CD8-positive, alpha-beta memory T cell (primary cell): Measurements from ENCODE around the gene C9orf85. TPM values are rescaled to one million over a fixed set of nuclear protein-coding genes. Genes with fewer than 3 reads are reported as not detected.

Experiments
- CTCF ChIA-PET: fragments of 350-600 bp; sonication (Branson Sonifier 250); formaldehyde crosslinking; loops from one replicate; lab custom pipeline; 2021; ENCODE audit warnings: antibody characterized with exemption; lab: Charles Lee
- POLR2A ChIA-PET: fragments of 350-600 bp; sonication (Branson Sonifier 250); formaldehyde crosslinking; loops from one replicate; lab custom pipeline; 2021; ENCODE audit warnings: antibody characterized with exemption; lab: Charles Lee
- DNase-seq, 5 donors: peaks; one replicate each; pipeline versions ENCODE4 v3.0.0 to v3.0.0-alpha.2; 2020 to 2022; ENCODE audit warnings: mixed read lengths in 1 of 5
- H3K27ac ChIP-seq: one replicate; pipeline ENCODE4 v1.7.0; 2013; ENCODE audit warnings: low read depth, mild to moderate bottlenecking, low read length, moderate library complexity
- H3K27me3 ChIP-seq: 2 replicates; pipeline ENCODE4 v1.7.0; 2013; ENCODE audit warnings: low read length, mild to moderate bottlenecking; ENCODE audit not compliant: insufficient read depth, poor library complexity, severe bottlenecking
- H3K36me3 ChIP-seq: 2 replicates; pipeline ENCODE4 v1.7.0; 2013; ENCODE audit warnings: mild to moderate bottlenecking, low read length, moderate library complexity; ENCODE audit not compliant: insufficient read depth
- H3K4me1 ChIP-seq: 2 replicates; pipeline ENCODE4 v1.7.0; 2013; ENCODE audit warnings: mild to moderate bottlenecking, low read length, moderate library complexity; ENCODE audit not compliant: insufficient read depth
- H3K4me3 ChIP-seq: 2 replicates; pipeline ENCODE4 v1.7.0; 2013; ENCODE audit warnings: mild to moderate bottlenecking, low read length
- H3K9me3 ChIP-seq: 2 replicates; pipeline ENCODE4 v1.7.0; 2013; ENCODE audit warnings: mild to moderate bottlenecking, low read length
- H3K27ac Mint-ChIP-seq, 8 donors: one replicate each; pipeline ENCODE4 v1.8.0; 2020 to 2021; ENCODE audit warnings: mixed read lengths in 8 of 8, mild to moderate bottlenecking in 6 of 8, inconsistent platforms in 3 of 8, moderate library complexity in 3 of 8
- H3K27me3 Mint-ChIP-seq, 2 donors: one replicate each; pipeline ENCODE4 v1.8.0; 2020 to 2021; ENCODE audit warnings: mixed read lengths in 2 of 2, mild to moderate bottlenecking in 1 of 2, moderate library complexity in 1 of 2
- H3K36me3 Mint-ChIP-seq, 3 donors: one replicate each; pipeline ENCODE4 v1.8.0; 2020 to 2021; ENCODE audit warnings: mixed read lengths in 3 of 3, inconsistent platforms in 1 of 3, mild to moderate bottlenecking in 1 of 3
- H3K4me1 Mint-ChIP-seq, 3 donors: one replicate each; pipeline ENCODE4 v1.8.0; 2020 to 2021; ENCODE audit warnings: mixed read lengths in 3 of 3, inconsistent platforms in 1 of 3, mild to moderate bottlenecking in 1 of 3
- H3K4me3 Mint-ChIP-seq, 7 donors: one replicate each; pipeline ENCODE4 v1.8.0; 2020 to 2021; ENCODE audit warnings: mixed read lengths in 7 of 7, mild to moderate bottlenecking in 6 of 7, moderate library complexity in 4 of 7, inconsistent platforms in 2 of 7
- H3K9me3 Mint-ChIP-seq, 5 donors: one replicate each; pipeline ENCODE4 v1.8.0; 2020 to 2022; ENCODE audit warnings: mixed read lengths in 5 of 5, mild to moderate bottlenecking in 3 of 5, moderate library complexity in 2 of 5, inconsistent platforms in 1 of 5
- polyA plus RNA-seq: library from polyadenylated mRNA; unstranded; fragments of 300-500 nt; fragmentation: Illumina TruSeq; gene quantifications from one replicate; pipeline ENCODE4 v1.2.3, GENCODE V29; 2021
- total RNA-seq, 2 experiments: library from RNA; stranded (reverse); gene quantifications; one replicate each; pipeline ENCODE4 v1.2.3, GENCODE V29; 2021

C9orf85 gene
- total RNA-seq (10 to 100 TPM; 11.4 to 12.3 TPM), polyA plus RNA-seq (13.5 TPM)

GRCh38 chr9:71911061-71911907 is at the start of gene C9orf85, which contains the start of gene ABHD17B:
Gene C9orf85 (plus strand): TSS chr9:71911639. CDS start chr9:71911735, 96 bp downstream.
Gene ABHD17B (minus strand): TSS chr9:71911193. CDS start chr9:71875080, 36,113 bp downstream.
- H3K4me1 ChIP-seq, result peaks cover 28% of the 10 kb centered on the region
- H3K4me3 Mint-ChIP-seq, result peak within 1 kb of the TSS; percentile 97 to 100 (median 100)
- CTCF ChIA-PET, result interaction anchor here (0.9 to 1.9 kb wide), 8 partner anchors 9 to 282 kb away, joined by 3 to 8 read pairs (median 3); no protein-coding TSS in a partner anchor
- peaks cover 69 to 82% (median 81%) of the 10 kb centered on the region in 3 donors for H3K4me1 Mint-ChIP-seq
- H3K27ac ChIP-seq, result peak within 1 kb of the TSS; percentile 74
- H3K27me3 Mint-ChIP-seq, result peaks cover 0 to 2% of the 10 kb centered on the region in 2 donors
- H3K27ac Mint-ChIP-seq, result peak within 1 kb of the TSS; percentile 79 to 98 (median 96)
- POLR2A ChIA-PET, result interaction anchor here (0.9 to 1.4 kb wide), 6 partner anchors 9 to 454 kb away, joined by 3 to 5 read pairs (median 4); partner anchors contain the start of genes CEMIP2 and ZFAND5
- H3K27me3 ChIP-seq, result no peaks in the 10 kb centered on the region
- no peaks in the 10 kb centered on the region for H3K9me3 Mint-ChIP-seq
- H3K36me3 Mint-ChIP-seq, result peaks cover 0 to 22% (median 0%) of the 10 kb centered on the region in 3 donors
- DNase-seq, result peak; percentile 96 to 97 (median 97)
- no peaks in the 10 kb centered on the region for H3K9me3 ChIP-seq
- no peaks in the 10 kb centered on the region for H3K36me3 ChIP-seq
- H3K4me3 ChIP-seq, result peak within 1 kb of the TSS; percentile 93

GRCh38 chr9:71863631-71864030 is 47.8 kb upstream of the C9orf85 start:
- ChIA-PET CTCF (no interaction called here), POLR2A (no interaction called here)
- Histone ChIP-seq H3K27me3 (no peaks in the 10 kb centered on the region), H3K36me3 (no peaks in the 10 kb centered on the region), H3K27ac (no peak overlapping the region), H3K9me3 (peaks cover 8% of the 10 kb centered on the region), H3K4me1 (no peaks in the 10 kb centered on the region), H3K4me3 (no peak overlapping the region)
- no peak overlapping the region for H3K4me3 Mint-ChIP-seq
- peaks cover 11 to 23% (median 21%) of the 10 kb centered on the region in 5 donors for H3K9me3 Mint-ChIP-seq
- H3K36me3 Mint-ChIP-seq, result peaks cover 26 to 57% (median 53%) of the 10 kb centered on the region in 3 donors
- no peaks in the 10 kb centered on the region for H3K27me3 Mint-ChIP-seq
- no peak for DNase-seq
- H3K27ac Mint-ChIP-seq, result no peak overlapping the region
- peaks cover 0 to 6% (median 0%) of the 10 kb centered on the region in 3 donors for H3K4me1 Mint-ChIP-seq

GRCh38 chr9:71875345-71875744 is 36.1 kb upstream of the C9orf85 start:
- peaks cover 21 to 42% (median 31%) of the 10 kb centered on the region in 3 donors for H3K36me3 Mint-ChIP-seq
- H3K9me3 Mint-ChIP-seq, result peaks cover 15 to 25% (median 21%) of the 10 kb centered on the region in 5 donors
- ChIA-PET POLR2A (no interaction called here), CTCF (no interaction called here)
- Histone ChIP-seq H3K4me1 (no peaks in the 10 kb centered on the region), H3K9me3 (peaks cover 10% of the 10 kb centered on the region), H3K27ac (no peak overlapping the region), H3K36me3 (peaks cover 4% of the 10 kb centered on the region), H3K27me3 (no peaks in the 10 kb centered on the region), H3K4me3 (no peak overlapping the region)
- DNase-seq, result no peak
- no peak overlapping the region for H3K4me3 Mint-ChIP-seq
- no peak overlapping the region for H3K27ac Mint-ChIP-seq
- no peaks in the 10 kb centered on the region for H3K27me3 Mint-ChIP-seq
- peaks cover 20 to 45% (median 23%) of the 10 kb centered on the region in 3 donors for H3K4me1 Mint-ChIP-seq

- H3K9me3 ChIP-seq, result peaks cover 10% of the 10 kb centered on the region
- H3K36me3 Mint-ChIP-seq, result peaks cover 18 to 40% (median 37%) of the 10 kb centered on the region in 3 donors
- H3K4me1 Mint-ChIP-seq, result peaks cover 22 to 49% (median 23%) of the 10 kb centered on the region in 3 donors
- CTCF ChIA-PET, result no interaction called here
- H3K4me3 Mint-ChIP-seq, result no peak overlapping the region
- no peaks in the 10 kb centered on the region for H3K27me3 Mint-ChIP-seq
- no peak for DNase-seq
- H3K27ac Mint-ChIP-seq, result no peak overlapping the region
- no peaks in the 10 kb centered on the region for H3K4me1 ChIP-seq
- POLR2A ChIA-PET, result no interaction called here
- peaks cover 4% of the 10 kb centered on the region for H3K36me3 ChIP-seq
- H3K4me3 ChIP-seq, result no peak overlapping the region
- no peaks in the 10 kb centered on the region for H3K27me3 ChIP-seq
- peaks cover 15 to 28% (median 24%) of the 10 kb centered on the region in 5 donors for H3K9me3 Mint-ChIP-seq
- no peak overlapping the region for H3K27ac ChIP-seq
Measured at GRCh38 chr9:71876106-71876505, 35.3 kb upstream of the C9orf85 start.

- H3K4me1 Mint-ChIP-seq, result peaks cover 22 to 47% (median 23%) of the 10 kb centered on the region in 3 donors
- DNase-seq, result no peak
- H3K27ac Mint-ChIP-seq, result peak overlapping the region in 1 of 8 donors; percentile 35
- H3K27me3 Mint-ChIP-seq, result no peaks in the 10 kb centered on the region
- ChIA-PET CTCF (no interaction called here), POLR2A (no interaction called here)
- no peaks in the 10 kb centered on the region for H3K27me3 ChIP-seq
- no peak overlapping the region for H3K4me3 ChIP-seq
- no peak overlapping the region for H3K27ac ChIP-seq
- H3K36me3 ChIP-seq, result peaks cover 4% of the 10 kb centered on the region
- peaks cover 19 to 33% (median 28%) of the 10 kb centered on the region in 5 donors for H3K9me3 Mint-ChIP-seq
- no peaks in the 10 kb centered on the region for H3K4me1 ChIP-seq
- H3K36me3 Mint-ChIP-seq, result peaks cover 20 to 43% (median 38%) of the 10 kb centered on the region in 3 donors
- no peak overlapping the region for H3K4me3 Mint-ChIP-seq
- peaks cover 10% of the 10 kb centered on the region for H3K9me3 ChIP-seq
Measured at GRCh38 chr9:71876829-71877228, 34.6 kb upstream of the C9orf85 start.

GRCh38 chr9:71878327-71879274 is 32.8 kb upstream of the C9orf85 start:
- DNase-seq, result no peak
- CTCF ChIA-PET, result no interaction called here
- H3K9me3 Mint-ChIP-seq, result peaks cover 22 to 45% (median 36%) of the 10 kb centered on the region in 5 donors
- H3K27ac Mint-ChIP-seq, result peak overlapping the region in 2 of 8 donors; percentile 29 to 33
- no peaks in the 10 kb centered on the region for H3K27me3 Mint-ChIP-seq
- H3K4me1 Mint-ChIP-seq, result peaks cover 23 to 47% (median 26%) of the 10 kb centered on the region in 3 donors
- no peak overlapping the region for H3K27ac ChIP-seq
- H3K36me3 ChIP-seq, result peaks cover 4% of the 10 kb centered on the region
- H3K27me3 ChIP-seq, result no peaks in the 10 kb centered on the region
- peaks cover 25 to 53% (median 43%) of the 10 kb centered on the region in 3 donors for H3K36me3 Mint-ChIP-seq
- no peaks in the 10 kb centered on the region for H3K4me1 ChIP-seq
- H3K4me3 Mint-ChIP-seq, result no peak overlapping the region
- POLR2A ChIA-PET, result no interaction called here
- H3K4me3 ChIP-seq, result no peak overlapping the region
- H3K9me3 ChIP-seq, result peaks cover 10% of the 10 kb centered on the region

GRCh38 chr9:71879644-71880174 is 31.7 kb upstream of the C9orf85 start:
- Histone ChIP-seq H3K27me3 (no peaks in the 10 kb centered on the region), H3K9me3 (peaks cover 16% of the 10 kb centered on the region), H3K27ac (no peak overlapping the region), H3K4me1 (no peaks in the 10 kb centered on the region), H3K4me3 (no peak overlapping the region), H3K36me3 (peaks cover 1% of the 10 kb centered on the region)
- CTCF ChIA-PET, result no interaction called here
- peaks cover 28 to 48% (median 33%) of the 10 kb centered on the region in 3 donors for H3K4me1 Mint-ChIP-seq
- DNase-seq, result no peak
- no peak overlapping the region for H3K4me3 Mint-ChIP-seq
- peaks cover 22 to 64% (median 43%) of the 10 kb centered on the region in 3 donors for H3K36me3 Mint-ChIP-seq
- POLR2A ChIA-PET, result no interaction called here
- H3K27ac Mint-ChIP-seq, result no peak overlapping the region
- peaks cover 23 to 54% (median 46%) of the 10 kb centered on the region in 5 donors for H3K9me3 Mint-ChIP-seq
- no peaks in the 10 kb centered on the region for H3K27me3 Mint-ChIP-seq
